Neural crest cell (in vitro differentiated cells): ENCODE results near the gene C2orf92. TPM values are rescaled to one million over a fixed set of nuclear protein-coding genes. Genes with fewer than 3 reads are reported as not detected.
"Not testable (repeated sequence)": the region's sequence is repeated elsewhere in the genome, so short reads cannot be mapped to it uniquely, and the experiment has no call there.

Experiments used
- DNase-seq: peaks from one replicate; pipeline ENCODE4 v3.0.0; 2021; ENCODE audit warnings: low read depth, mixed read lengths, low spot score
- H3K27ac Mint-ChIP-seq: one replicate; pipeline ENCODE4 v1.8.0; 2021; ENCODE audit warnings: mild to moderate bottlenecking, mixed read lengths; ENCODE audit not compliant: unreplicated experiment
- H3K27me3 Mint-ChIP-seq: 2 replicates; pipeline ENCODE4 v1.8.0; 2021; ENCODE audit warnings: low read depth, mild to moderate bottlenecking, mixed read lengths
- H3K36me3 Mint-ChIP-seq: 2 replicates; pipeline ENCODE4 v1.8.0; 2021; ENCODE audit warnings: low read depth, mild to moderate bottlenecking, mixed read lengths
- H3K4me1 Mint-ChIP-seq: 2 replicates; pipeline ENCODE4 v1.8.0; 2021; ENCODE audit warnings: mixed read lengths
- H3K4me3 Mint-ChIP-seq: one replicate; pipeline ENCODE4 v1.8.0; 2021; ENCODE audit warnings: mild to moderate bottlenecking, mixed read lengths
- H3K9me3 Mint-ChIP-seq: 2 replicates; pipeline ENCODE4 v1.8.0; 2021; ENCODE audit warnings: mixed read lengths
- CTCF ChIP-seq: fragments of 200-600 bp; sonication (generic); conservative IDR thresholded peaks from 2 replicates; pipeline ENCODE4 v1.5.0; 2021; ENCODE audit warnings: antibody characterized with exemption, mild to moderate bottlenecking
- total RNA-seq: library from RNA; stranded (reverse); gene quantifications from 2 replicates; pipeline ENCODE4 v1.2.1, GENCODE V29; 2021

The C2orf92 gene
- total RNA-seq, 1 donor from 2014 or later = 10.3 TPM

- Mint-ChIP-seq H3K4me3 (no peak overlapping the region), H3K9me3 (peaks cover 5% of the 10 kb centered on the region), H3K36me3 (peaks cover 11% of the 10 kb centered on the region), H3K4me1 (no peaks in the 10 kb centered on the region), H3K27ac (no peak overlapping the region), H3K27me3 (no peaks in the 10 kb centered on the region)
- no peak for TF ChIP-seq CTCF
- no peak for DNase-seq
Measured at GRCh38 chr2:97676620-97677019, 7.1 kb downstream of the C2orf92 start.

- H3K9me3 Mint-ChIP-seq = peaks cover 8% of the 10 kb centered on the region
- no peak overlapping the region for H3K4me3 Mint-ChIP-seq
- no peak for TF ChIP-seq CTCF
- H3K4me1 Mint-ChIP-seq = no peaks in the 10 kb centered on the region
- peak overlapping the region; percentile 63 for H3K27ac Mint-ChIP-seq
- no peaks in the 10 kb centered on the region for H3K27me3 Mint-ChIP-seq
- DNase-seq = no peak
- peaks cover 11% of the 10 kb centered on the region for H3K36me3 Mint-ChIP-seq
Measured at GRCh38 chr2:97677480-97677879, 8.0 kb downstream of the C2orf92 start.

GRCh38 chr2:97678298-97678697 is 8.8 kb downstream of the C2orf92 start:
- no peak for TF ChIP-seq CTCF
- Mint-ChIP-seq H3K4me3 (no peak overlapping the region), H3K4me1 (no peaks in the 10 kb centered on the region), H3K36me3 (peaks cover 11% of the 10 kb centered on the region), H3K9me3 (peaks cover 8% of the 10 kb centered on the region), H3K27ac (no peak overlapping the region), H3K27me3 (no peaks in the 10 kb centered on the region)
- DNase-seq = no peak

GRCh38 chr2:97687235-97687634 is 17.7 kb downstream of the C2orf92 start:
- not testable (repeated sequence) for H3K27ac Mint-ChIP-seq, H3K9me3 Mint-ChIP-seq, H3K4me3 Mint-ChIP-seq, H3K4me1 Mint-ChIP-seq, DNase-seq, H3K27me3 Mint-ChIP-seq, H3K36me3 Mint-ChIP-seq

GRCh38 chr2:97688062-97688827 is 18.7 kb downstream of the C2orf92 start:
- Mint-ChIP-seq H3K36me3 (no peaks in the 10 kb centered on the region), H3K27ac (peak overlapping the region; percentile 69), H3K27me3 (no peaks in the 10 kb centered on the region), H3K4me3 (no peak overlapping the region), H3K9me3 (no peaks in the 10 kb centered on the region), H3K4me1 (no peaks in the 10 kb centered on the region)
- no peak for TF ChIP-seq CTCF
- no peak for DNase-seq

GRCh38 chr2:97691166-97691565 is 21.7 kb downstream of the C2orf92 start:
- Mint-ChIP-seq H3K36me3 (no peaks in the 10 kb centered on the region), H3K4me3 (no peak overlapping the region), H3K4me1 (no peaks in the 10 kb centered on the region), H3K27ac (no peak overlapping the region), H3K27me3 (no peaks in the 10 kb centered on the region), H3K9me3 (no peaks in the 10 kb centered on the region)
- TF ChIP-seq CTCF = no peak
- no peak for DNase-seq
